ENCODE results near the gene SGK1.
"Not testable (repeated sequence)": the region's sequence is repeated elsewhere in the genome, so short reads cannot be mapped to it uniquely, and the experiment has no call there.

Gene SGK1

DNA sequence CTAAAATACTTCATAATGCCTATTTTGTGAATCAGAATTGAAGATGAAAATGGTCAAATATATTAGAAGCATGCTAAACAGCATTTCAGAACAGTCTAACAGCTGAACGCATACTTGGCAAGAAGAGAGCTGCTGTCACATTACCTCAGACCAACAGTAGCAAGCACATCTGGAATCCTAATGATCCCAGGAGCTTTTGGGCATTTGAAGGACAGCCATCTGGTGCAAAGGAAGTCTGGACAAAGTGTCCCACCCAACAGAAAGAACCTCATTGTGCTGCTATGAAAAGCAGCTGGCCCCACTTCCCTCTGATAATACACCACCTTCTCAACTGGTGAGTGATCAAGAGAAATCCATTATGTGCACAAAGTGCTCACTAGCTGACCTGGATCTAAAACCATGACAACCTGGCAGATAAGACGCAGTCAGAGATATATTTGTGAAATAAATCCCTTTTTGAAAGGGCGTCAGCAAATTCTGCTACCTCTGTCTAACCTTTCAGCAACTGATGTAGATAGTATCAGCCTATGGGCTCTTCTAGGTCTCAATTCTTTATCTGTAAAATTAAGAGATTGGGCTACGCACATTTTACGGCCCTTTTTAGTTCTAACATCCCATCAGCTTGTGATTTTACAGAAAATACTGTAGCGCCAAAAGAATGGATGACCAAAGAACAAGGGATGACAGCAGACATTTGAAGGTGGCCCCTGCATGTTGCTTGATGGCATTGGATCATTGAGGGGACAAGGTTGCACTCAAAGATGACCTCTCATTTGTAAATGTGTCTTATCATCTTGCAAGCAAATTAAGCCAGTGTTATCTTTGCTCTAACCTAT lies 78.7 kb downstream of the SGK1 start:
- DNase-seq (no peak), ATAC-seq (no peak)
- Mint-ChIP-seq H3K4me1 (peaks cover 76% of the 10 kb centered on the region), H3K4me3 (peak overlapping the region; percentile 4 to 36), H3K27ac (peak overlapping the region; percentile 90 to 99), H3K27me3 (no peaks in the 10 kb centered on the region), H3K9me3 (peaks cover 8 to 11% of the 10 kb centered on the region in 2 donors)

- Mint-ChIP-seq H3K4me1 (peaks cover 79% of the 10 kb centered on the region), H3K4me3 (no peak overlapping the region), H3K9me3 (peaks cover 8 to 11% of the 10 kb centered on the region in 2 donors), H3K27ac (peak overlapping the region; percentile 80 to 82), H3K27me3 (no peaks in the 10 kb centered on the region)
- DNase-seq (no peak), ATAC-seq (no peak)
Observed at GRCh38 chr6:134238006-134238405, 79.9 kb downstream of the SGK1 start.

GRCh38 chr6:134235937-134236751 lies 81.8 kb downstream of the SGK1 start:
- Mint-ChIP-seq H3K9me3 (peaks cover 0 to 5% of the 10 kb centered on the region in 2 donors), H3K4me1 (peaks cover 69% of the 10 kb centered on the region), H3K27ac (peak overlapping the region; percentile 95 to 98), H3K4me3 (peak overlapping the region; percentile 44 to 48), H3K27me3 (no peaks in the 10 kb centered on the region)
- ATAC-seq (peak; percentile 88), DNase-seq (peak in 1 of 2 donors; percentile 26)

GRCh38 chr6:134235334-134235733 lies 82.6 kb downstream of the SGK1 start:
- peaks cover 68% of the 10 kb centered on the region for H3K4me1 Mint-ChIP-seq
- H3K27ac Mint-ChIP-seq, result peak overlapping the region; percentile 95 to 98
- not testable (repeated sequence) for ATAC-seq, H3K9me3 Mint-ChIP-seq, DNase-seq, H3K27me3 Mint-ChIP-seq
- H3K4me3 Mint-ChIP-seq, result peak overlapping the region; percentile 25 to 48

DNA sequence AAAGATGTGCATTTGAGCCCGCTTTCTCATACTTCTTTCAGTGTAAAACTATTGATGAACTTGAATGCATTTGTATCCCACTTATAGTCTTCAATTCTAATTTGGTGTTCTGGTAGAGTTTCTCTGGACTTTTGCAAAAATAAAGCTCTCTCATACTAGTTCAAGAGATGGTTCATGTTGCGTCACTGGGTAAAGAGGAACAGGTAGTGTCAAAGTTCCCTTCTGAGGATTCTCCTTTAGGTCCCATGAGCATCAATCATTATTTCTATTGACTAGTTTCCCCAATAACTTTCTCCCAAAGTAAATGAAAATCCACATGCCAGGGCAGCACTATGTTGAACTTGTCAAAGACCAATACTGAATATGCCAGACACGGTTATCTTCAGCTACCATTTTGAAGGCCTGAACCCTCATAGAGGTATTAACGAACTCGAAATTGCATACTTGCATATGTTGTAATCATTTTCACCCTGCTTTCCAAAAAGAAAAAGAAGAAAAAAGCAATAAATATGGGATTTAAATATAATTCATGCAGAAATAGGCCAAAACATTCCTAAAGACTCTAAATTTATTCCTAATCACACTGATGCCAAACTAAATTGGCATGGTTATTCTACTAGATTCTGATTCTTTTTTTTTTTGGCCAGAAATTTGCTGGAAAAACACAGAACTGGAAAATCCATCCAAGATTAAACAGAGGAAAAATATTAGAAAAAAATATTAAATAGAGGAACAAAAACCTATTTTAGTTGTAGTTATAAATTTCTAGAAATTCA lies 84.5 kb downstream of the SGK1 start:
- Mint-ChIP-seq H3K27ac (no peak overlapping the region), H3K4me1 (peaks cover 51% of the 10 kb centered on the region), H3K27me3 (no peaks in the 10 kb centered on the region), H3K9me3 (peaks cover 0 to 5% of the 10 kb centered on the region in 2 donors), H3K4me3 (no peak overlapping the region)
- DNase-seq (no peak), ATAC-seq (no peak)

DNA sequence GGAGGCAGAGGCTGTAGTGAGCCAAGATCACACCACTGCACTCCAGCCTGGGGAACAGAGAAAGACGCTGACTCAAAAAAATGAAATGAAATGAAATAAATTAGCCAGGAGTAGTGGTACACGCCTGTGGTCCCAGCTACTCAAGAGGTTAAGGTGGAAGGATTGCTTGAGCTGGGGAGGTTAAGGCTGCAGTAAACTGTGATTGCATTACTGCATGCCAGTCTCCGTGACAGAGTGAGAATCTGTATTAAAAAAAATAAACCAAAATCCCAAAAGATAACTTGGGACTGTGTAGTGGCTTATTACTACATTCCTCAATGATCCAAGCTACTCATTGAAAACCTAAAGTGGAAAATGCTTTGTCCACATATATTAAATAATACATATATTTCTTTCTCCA lies 87.0 kb downstream of the SGK1 start:
- Mint-ChIP-seq H3K9me3 (peaks cover 0 to 5% of the 10 kb centered on the region in 2 donors), H3K27me3 (no peaks in the 10 kb centered on the region), H3K4me1 (peaks cover 32% of the 10 kb centered on the region), H3K4me3 (no peak overlapping the region), H3K27ac (peak overlapping the region in 1 of 2 donors; percentile 71)
- no peak for ATAC-seq
- DNase-seq, result no peak

DNA sequence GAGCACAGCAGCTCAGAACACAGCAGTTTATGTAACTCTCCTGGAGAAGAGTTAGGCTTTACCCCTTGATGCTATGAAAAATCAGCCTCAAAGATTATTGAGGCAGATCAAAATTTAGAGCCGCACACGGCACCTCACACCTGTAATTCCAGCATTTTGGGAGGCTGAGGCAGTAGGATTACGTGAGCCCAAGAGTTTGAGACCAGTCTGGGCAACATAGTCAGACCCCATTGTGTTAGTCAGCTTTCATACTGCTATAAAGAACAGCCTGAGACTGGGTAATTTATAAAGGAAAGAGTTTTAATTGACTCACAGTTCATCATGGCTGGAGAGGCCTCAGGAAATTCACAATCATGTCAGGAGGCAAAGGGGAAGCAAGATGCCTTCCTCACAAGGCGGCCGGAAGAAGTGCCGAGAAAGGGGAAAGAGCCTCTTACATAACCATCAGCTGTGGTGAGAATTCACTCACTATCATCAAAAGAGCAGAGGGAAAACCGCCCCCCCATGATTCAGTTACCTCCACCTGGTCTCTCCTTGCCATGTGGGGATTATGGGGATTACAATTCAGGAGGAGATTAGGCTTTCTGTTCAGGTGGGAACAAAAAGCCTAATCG lies 87.7 kb downstream of the SGK1 start:
- DNase-seq, result no peak
- Mint-ChIP-seq H3K4me3 (peak overlapping the region; percentile 76 to 77), H3K4me1 (peaks cover 28% of the 10 kb centered on the region), H3K27me3 (no peaks in the 10 kb centered on the region), H3K27ac (peak overlapping the region; percentile 89 to 95), H3K9me3 (peaks cover 0 to 5% of the 10 kb centered on the region in 2 donors)
- peak; percentile 18 for ATAC-seq

- no peak for ATAC-seq
- Mint-ChIP-seq H3K27me3 (no peaks in the 10 kb centered on the region), H3K27ac (peak overlapping the region in 1 of 2 donors; percentile 43)
Observed at GRCh38 chr6:134229520-134229919, 88.4 kb downstream of the SGK1 start.

DNA sequence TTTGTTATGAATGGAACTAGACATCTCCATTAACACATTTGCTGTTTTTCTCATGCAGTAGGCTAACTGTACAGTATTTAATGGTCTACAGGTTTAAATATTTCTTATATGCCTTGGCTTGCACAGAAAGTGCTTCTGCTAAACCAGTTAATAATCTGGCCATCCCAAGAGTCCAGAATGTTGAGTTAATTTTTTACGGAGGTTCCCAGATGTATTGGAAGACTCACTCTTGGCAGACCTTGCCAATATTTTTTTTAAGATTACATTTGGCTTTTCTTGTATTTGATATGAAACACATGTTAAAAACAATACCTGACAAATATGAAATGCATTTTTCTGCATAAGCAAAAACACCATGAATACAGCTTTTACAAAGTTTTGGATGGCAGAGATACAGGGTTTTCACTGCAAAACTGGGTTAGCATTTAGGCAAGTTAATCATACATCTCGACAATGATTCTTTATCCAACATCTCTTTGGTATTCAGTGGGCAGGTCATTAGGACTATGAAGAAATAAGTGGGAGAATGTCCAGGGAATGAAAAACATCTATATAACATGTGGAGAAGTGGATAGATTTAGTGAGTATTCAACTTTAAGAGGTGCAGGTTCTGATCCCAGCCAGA lies 94.0 kb downstream of the SGK1 start:
- Mint-ChIP-seq H3K27me3 (no peaks in the 10 kb centered on the region), H3K4me1 (peaks cover 5% of the 10 kb centered on the region), H3K9me3 (no peaks in the 10 kb centered on the region), H3K27ac (no peak overlapping the region), H3K4me3 (no peak overlapping the region)
- DNase-seq (no peak), ATAC-seq (no peak)

More at GRCh38 chr6:134229520-134229919, 88.4 kb downstream of the SGK1 start:
- DNase-seq, result no peak
- peaks cover 22% of the 10 kb centered on the region for H3K4me1 Mint-ChIP-seq
- peak overlapping the region; percentile 47 to 77 for H3K4me3 Mint-ChIP-seq
- no peaks in the 10 kb centered on the region for H3K9me3 Mint-ChIP-seq

GRCh38 chr6:134221250-134221649 lies 96.7 kb downstream of the SGK1 start:
- H3K27me3 Mint-ChIP-seq, result no peaks in the 10 kb centered on the region
- no peak for ATAC-seq
- no peak overlapping the region for H3K4me3 Mint-ChIP-seq
- no peak for DNase-seq
- H3K9me3 Mint-ChIP-seq, result peaks cover 0 to 9% of the 10 kb centered on the region in 2 donors
- peaks cover 16% of the 10 kb centered on the region for H3K4me1 Mint-ChIP-seq
- H3K27ac Mint-ChIP-seq, result no peak overlapping the region

- no peaks in the 10 kb centered on the region for H3K27me3 Mint-ChIP-seq
- H3K4me1 Mint-ChIP-seq, result peaks cover 10% of the 10 kb centered on the region
- no peak for ATAC-seq
- no peak overlapping the region for H3K4me3 Mint-ChIP-seq
- no peak overlapping the region for H3K27ac Mint-ChIP-seq
- peaks cover 0 to 9% of the 10 kb centered on the region in 2 donors for H3K9me3 Mint-ChIP-seq
- DNase-seq, result no peak
Observed at GRCh38 chr6:134217798-134218140, 100.1 kb downstream of the SGK1 start.

GRCh38 chr6:134217105-134217797 lies 100.7 kb downstream of the SGK1 start:
- H3K4me3 Mint-ChIP-seq, result no peak overlapping the region
- ATAC-seq (no peak), DNase-seq (no peak)

GRCh38 chr6:134216301-134217010 lies 101.5 kb downstream of the SGK1 start:
- DNase-seq (no peak), ATAC-seq (no peak)
- H3K9me3 Mint-ChIP-seq, result peaks cover 0 to 9% of the 10 kb centered on the region in 2 donors
- peaks cover 10% of the 10 kb centered on the region for H3K4me1 Mint-ChIP-seq
- no peak overlapping the region for H3K4me3 Mint-ChIP-seq
- H3K27me3 Mint-ChIP-seq, result no peaks in the 10 kb centered on the region
- H3K27ac Mint-ChIP-seq, result no peak overlapping the region

More at GRCh38 chr6:134217105-134217797, 100.7 kb downstream of the SGK1 start:
- no peaks in the 10 kb centered on the region for H3K27me3 Mint-ChIP-seq
- peaks cover 10% of the 10 kb centered on the region for H3K4me1 Mint-ChIP-seq
- H3K9me3 Mint-ChIP-seq, result peaks cover 0 to 9% of the 10 kb centered on the region in 2 donors
- H3K27ac Mint-ChIP-seq, result no peak overlapping the region
